D721Med (cell line): ENCODE measurements around the gene JAKMIP2.
"Not testable (repeated sequence)": the region's sequence is repeated elsewhere in the genome, so short reads cannot be mapped to it uniquely, and the experiment has no call there.

ENCODE experiments used
- DNase-seq: peaks from one replicate; pipeline ENCODE4 v3.0.0; 2011; ENCODE audit warnings: low spot score; ENCODE audit not compliant: insufficient read length
- FAIRE-seq: peaks from 2 replicates; lab custom pipeline; 2011; peaks lifted over from hg19 to GRCh38; lab: Jason Lieb, UNC
- TF ChIP-seq, protein P1 (sequence below): IDR thresholded peaks from 2 replicates; pipeline ENCODE4 v1.5.1; 2012; ENCODE audit warnings: mild to moderate bottlenecking, control low read depth; ENCODE audit not compliant: insufficient read depth; ENCODE audit errors: missing control alignments

The JAKMIP2 gene

DNA sequence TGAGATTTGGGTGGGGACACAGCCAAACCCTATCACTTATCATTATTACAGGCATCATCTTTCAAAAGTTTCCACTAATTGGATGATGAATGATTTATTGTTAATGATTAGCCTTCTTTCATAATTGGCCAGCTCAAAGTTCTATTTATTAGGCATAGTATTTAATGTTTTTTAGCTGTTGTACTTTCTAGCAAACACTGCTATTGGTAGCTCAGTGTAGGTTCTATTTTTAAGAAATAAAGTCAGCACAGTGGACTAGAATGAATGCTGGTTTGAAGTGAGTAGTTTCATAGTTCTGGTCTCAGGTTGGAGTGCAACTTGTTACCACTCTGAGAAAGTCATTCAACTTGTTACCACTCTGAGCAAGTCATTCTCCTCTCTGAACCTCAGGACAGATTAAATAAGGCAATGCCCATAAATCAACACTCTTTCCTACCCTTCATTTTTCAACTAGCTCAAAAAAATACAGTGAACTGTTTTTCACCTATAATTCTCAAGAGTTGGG, 46.9 kb downstream of the JAKMIP2 start:
- DNase-seq (no peak), FAIRE-seq (no peak)
- TF ChIP-seq, protein P1, sequence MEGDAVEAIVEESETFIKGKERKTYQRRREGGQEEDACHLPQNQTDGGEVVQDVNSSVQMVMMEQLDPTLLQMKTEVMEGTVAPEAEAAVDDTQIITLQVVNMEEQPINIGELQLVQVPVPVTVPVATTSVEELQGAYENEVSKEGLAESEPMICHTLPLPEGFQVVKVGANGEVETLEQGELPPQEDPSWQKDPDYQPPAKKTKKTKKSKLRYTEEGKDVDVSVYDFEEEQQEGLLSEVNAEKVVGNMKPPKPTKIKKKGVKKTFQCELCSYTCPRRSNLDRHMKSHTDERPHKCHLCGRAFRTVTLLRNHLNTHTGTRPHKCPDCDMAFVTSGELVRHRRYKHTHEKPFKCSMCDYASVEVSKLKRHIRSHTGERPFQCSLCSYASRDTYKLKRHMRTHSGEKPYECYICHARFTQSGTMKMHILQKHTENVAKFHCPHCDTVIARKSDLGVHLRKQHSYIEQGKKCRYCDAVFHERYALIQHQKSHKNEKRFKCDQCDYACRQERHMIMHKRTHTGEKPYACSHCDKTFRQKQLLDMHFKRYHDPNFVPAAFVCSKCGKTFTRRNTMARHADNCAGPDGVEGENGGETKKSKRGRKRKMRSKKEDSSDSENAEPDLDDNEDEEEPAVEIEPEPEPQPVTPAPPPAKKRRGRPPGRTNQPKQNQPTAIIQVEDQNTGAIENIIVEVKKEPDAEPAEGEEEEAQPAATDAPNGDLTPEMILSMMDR = no peak

DNA sequence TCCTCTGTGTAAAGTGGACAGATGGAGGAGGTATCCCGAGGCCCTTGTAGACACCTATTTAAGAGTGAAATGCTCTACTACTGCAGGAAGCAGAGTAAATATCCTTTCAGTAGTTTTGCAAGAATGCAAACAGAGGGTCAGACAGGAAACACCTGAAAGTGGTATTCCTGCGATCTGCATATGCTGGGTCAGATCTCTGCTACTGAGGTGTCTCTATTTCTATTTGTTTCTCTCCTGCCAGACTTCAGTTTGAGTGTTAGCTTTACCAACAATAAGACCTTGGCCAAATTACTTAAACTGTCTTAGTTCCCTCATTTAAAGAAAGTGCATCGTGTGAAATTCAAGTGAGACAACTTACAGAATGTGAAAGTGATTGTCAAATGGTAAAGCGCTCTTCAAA, 47.6 kb downstream of the JAKMIP2 start:
- DNase-seq = no peak
- no peak for FAIRE-seq
- TF ChIP-seq, protein P1 = no peak

DNA sequence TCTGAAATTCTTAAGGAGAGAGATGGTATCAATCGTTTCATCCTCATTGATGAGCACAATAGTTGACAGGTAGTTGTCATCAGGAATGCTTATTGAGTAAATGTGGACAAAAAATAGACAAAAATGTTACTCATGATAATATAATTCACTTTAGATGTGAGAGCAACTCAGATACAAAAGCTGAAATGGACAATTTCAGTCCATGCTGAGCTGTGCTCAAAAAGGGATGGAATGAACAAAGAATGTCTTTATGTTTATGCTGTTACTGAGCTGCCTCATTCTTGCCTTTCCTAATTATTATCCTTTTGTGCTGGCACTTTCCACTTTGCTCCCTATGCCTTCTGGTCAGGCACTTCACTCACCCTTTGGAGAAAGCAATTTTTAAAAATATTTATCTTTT, 49.5 kb downstream of the JAKMIP2 start:
- TF ChIP-seq, protein P1 = no peak
- FAIRE-seq = no peak
- DNase-seq = no peak

DNA sequence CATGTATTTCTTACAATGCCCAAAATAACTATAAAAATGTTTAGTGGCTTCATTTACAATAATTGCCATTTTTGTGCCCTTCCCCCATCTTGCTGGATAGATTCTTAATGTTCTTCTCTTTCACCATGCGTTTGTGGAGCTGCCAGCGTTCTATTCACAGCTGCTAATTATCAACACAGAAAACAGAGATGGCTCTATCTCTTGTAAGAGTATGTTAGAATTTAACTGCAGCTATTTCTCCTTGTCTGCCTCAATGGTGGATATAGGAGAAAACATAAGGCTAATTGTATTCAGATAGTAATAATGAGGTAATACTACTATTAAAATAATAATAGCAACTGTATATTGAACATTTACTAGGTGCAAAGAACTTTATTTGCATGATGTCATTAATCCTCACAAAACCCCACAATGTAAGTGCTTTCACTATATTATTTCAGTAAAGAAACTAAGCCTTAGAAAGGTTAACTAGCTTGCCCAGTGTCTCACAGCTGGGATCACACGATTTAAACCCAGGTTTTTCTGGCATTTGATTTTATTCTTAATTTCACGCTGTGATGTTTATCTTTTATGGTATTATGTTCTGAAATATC, 50.1 kb downstream of the JAKMIP2 start:
- TF ChIP-seq, protein P1 = no peak
- DNase-seq (no peak), FAIRE-seq (no peak)

DNA sequence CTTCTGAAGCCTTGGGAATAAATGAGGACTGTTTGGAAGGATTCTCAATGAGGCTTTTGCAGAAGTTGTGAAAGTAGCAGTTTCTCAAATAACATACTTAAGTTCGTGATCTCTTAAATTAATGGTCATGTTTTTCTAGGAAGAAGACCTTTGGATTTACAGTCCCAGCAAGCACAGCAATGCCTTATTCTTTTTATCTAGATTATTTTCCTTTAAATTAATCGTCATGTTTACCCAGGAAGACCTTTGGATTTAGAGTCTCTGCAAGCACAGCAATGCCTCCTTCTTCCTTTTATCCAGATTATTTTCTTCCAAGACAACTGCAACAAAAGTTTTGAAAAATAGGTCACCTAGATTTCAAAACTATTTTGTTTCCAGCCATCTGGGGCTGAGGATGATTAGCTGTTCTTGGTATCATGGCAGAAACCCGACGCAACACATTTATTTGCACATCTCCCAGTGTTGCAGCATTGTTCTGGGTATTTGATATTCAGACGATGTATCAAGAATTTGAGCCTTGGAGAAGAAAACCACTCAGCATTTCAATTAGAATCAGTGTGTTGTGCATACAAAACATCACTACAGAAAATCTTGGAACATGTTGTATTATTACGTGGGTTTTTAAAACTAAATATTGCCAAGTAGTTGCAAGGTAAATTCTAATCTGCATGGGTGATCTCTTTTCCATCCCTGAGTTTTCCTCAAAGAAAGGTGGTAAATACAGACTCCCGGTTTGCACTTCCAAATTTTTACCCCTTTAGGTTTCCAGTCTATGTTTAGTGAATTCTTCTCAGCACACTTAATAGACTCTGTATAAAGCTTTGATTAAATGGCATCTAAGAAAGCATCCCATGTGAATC, 50.9 kb downstream of the JAKMIP2 start:
- FAIRE-seq = no peak
- DNase-seq = no peak
- TF ChIP-seq, protein P1 = no peak

DNA sequence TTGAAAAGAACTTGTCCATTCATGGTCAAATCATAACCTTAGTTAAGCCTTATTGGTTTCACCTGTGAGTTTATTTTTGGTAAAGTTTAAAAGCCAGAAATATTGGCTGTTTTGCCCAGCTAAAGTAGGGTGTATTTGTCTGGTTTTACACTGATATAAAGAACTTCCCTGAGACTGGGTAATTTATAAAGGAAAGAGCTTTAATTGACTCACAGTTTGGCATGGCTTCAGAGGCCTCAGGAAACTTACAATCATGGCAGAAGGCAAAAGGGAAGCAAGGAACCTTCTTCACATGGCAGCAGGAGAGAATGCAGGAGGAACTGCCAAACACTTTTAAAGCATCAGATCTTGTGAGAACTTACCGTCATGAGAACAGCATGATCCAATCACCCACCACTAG, 55.3 kb downstream of the JAKMIP2 start:
- DNase-seq (no peak), FAIRE-seq (no peak)
- TF ChIP-seq, protein P1 = no peak

DNA sequence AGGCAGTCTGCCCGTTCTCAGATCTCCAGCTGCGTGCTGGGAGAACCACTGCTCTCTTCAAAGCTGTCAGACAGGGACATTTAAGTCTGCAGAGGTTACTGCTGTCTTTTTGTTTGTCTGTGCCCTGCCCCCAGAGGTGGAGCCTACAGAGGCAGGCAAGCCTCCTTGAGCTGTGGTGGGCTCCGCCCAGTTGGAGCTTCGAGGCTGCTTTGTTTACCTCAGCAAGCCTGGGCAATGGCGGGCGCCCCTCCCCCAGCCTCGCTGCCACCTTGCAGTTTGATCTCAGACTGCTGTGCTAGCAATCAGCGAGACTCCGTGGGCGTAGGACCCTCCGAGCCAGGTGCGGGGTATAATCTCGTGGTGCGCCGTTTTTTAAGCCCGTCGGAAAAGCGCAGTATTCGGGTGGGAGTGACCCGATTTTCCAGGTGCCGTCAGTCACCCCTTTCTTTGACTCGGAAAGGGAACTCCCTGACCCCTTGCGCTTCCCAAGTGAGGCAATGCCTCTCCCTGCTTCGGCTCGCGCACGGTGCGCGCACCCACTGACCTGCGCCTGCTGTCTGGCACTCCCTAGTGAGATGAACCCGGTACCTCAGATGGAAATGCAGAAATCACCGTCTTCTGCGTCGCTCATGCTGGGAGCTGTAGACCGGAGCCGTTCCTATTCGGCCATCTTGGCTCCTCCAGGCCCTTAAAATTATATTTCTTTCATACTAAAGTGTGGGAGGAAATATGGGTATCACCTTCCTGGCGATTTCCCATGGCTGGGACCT, 61.2 kb downstream of the JAKMIP2 start:
- DNase-seq, FAIRE-seq: not testable (repeated sequence)
